Chondrocyte (in vitro differentiated cells): ENCODE measurements around the gene CCL7. TPM values are rescaled to one million over a fixed set of nuclear protein-coding genes. Genes with fewer than 3 reads are reported as not detected.
"Not testable (repeated sequence)": the region's sequence is repeated elsewhere in the genome, so short reads cannot be mapped to it uniquely, and the experiment has no call there.

ENCODE experiments used
- DNase-seq: peaks from one replicate; pipeline ENCODE4 v3.0.0; 2021; ENCODE audit warnings: mixed read lengths, low spot score
- H3K27ac Mint-ChIP-seq: one replicate; pipeline ENCODE4 v1.8.0; 2021; ENCODE audit warnings: mild to moderate bottlenecking, moderate library complexity, mixed read lengths; ENCODE audit not compliant: unreplicated experiment
- H3K27me3 Mint-ChIP-seq: 2 replicates; pipeline ENCODE4 v1.8.0; 2021; ENCODE audit warnings: low read depth, mixed read lengths
- H3K36me3 Mint-ChIP-seq: 2 replicates; pipeline ENCODE4 v1.8.0; 2021; ENCODE audit warnings: low read depth, mixed read lengths
- H3K4me1 Mint-ChIP-seq: 2 replicates; pipeline ENCODE4 v1.8.0; 2021; ENCODE audit warnings: low read depth, mild to moderate bottlenecking, mixed read lengths
- H3K4me3 Mint-ChIP-seq: one replicate; pipeline ENCODE4 v1.8.0; 2021; ENCODE audit warnings: mild to moderate bottlenecking, moderate library complexity, mixed read lengths; ENCODE audit not compliant: unreplicated experiment
- H3K9me3 Mint-ChIP-seq: 2 replicates; pipeline ENCODE4 v1.8.0; 2021; ENCODE audit warnings: low read depth, mixed read lengths
- total RNA-seq: library from RNA; stranded (reverse); gene quantifications from 3 replicates; pipeline ENCODE4 v1.2.1, GENCODE V29; 2021
- TF ChIP-seq, protein P1 (sequence below): fragments of 200-600 bp; sonication (generic); IDR thresholded peaks from 2 replicates; pipeline ENCODE4 v1.5.0; 2021; ENCODE audit warnings: antibody characterized with exemption, mild to moderate bottlenecking, moderate library complexity

Gene CCL7
- total RNA-seq, 1 donor from 2014 or later: not detected

DNA sequence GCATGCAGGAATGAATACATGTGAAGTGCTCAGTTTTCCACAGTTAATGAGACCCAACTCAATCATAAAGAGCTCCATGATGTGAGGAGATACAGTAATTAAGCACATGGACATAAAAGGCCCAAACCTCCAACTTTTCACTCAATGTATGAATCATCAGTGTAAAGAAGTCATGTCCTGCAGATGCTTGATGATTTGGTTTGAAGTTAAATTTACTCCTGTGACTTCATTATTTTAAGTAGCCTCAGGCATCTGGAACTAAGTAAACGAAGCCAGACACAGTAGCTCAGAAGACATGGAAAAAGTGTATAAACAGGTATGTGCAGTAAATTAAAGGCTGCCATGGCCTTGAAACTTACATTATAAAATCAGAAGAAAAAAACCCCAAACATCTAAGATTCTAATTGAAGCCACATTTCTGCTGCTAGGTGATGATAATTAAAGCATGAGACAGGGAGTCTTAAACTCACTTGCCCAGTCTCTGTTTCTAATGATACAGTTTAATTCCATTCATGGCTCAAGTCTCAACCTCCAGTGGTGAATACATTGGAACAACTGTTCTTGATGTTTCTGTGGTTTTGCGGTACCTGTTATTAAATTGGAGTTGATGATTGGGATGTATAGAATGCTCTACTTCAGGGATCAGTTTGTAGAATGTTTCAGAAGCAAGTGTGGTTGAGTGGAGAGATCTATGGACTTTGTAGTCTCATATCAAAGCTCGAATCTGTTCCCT is 43.8 kb upstream of the CCL7 start:
- H3K4me3 Mint-ChIP-seq: no peak overlapping the region
- DNase-seq: no peak

GRCh38 chr17:34226744-34227034 is 43.3 kb upstream of the CCL7 start:
- Mint-ChIP-seq H3K9me3 (peaks cover 22% of the 10 kb centered on the region), H3K4me1 (peaks cover 5% of the 10 kb centered on the region), H3K36me3 (peaks cover 6% of the 10 kb centered on the region), H3K27me3 (peaks cover 3% of the 10 kb centered on the region), H3K4me3 (no peak overlapping the region), H3K27ac (no peak overlapping the region)
- TF ChIP-seq, protein P1, sequence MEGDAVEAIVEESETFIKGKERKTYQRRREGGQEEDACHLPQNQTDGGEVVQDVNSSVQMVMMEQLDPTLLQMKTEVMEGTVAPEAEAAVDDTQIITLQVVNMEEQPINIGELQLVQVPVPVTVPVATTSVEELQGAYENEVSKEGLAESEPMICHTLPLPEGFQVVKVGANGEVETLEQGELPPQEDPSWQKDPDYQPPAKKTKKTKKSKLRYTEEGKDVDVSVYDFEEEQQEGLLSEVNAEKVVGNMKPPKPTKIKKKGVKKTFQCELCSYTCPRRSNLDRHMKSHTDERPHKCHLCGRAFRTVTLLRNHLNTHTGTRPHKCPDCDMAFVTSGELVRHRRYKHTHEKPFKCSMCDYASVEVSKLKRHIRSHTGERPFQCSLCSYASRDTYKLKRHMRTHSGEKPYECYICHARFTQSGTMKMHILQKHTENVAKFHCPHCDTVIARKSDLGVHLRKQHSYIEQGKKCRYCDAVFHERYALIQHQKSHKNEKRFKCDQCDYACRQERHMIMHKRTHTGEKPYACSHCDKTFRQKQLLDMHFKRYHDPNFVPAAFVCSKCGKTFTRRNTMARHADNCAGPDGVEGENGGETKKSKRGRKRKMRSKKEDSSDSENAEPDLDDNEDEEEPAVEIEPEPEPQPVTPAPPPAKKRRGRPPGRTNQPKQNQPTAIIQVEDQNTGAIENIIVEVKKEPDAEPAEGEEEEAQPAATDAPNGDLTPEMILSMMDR: no peak
- no peak for DNase-seq

More for the DNA sequence above, 43.8 kb upstream of the CCL7 start:
- peaks cover 5% of the 10 kb centered on the region for H3K4me1 Mint-ChIP-seq
- H3K27ac Mint-ChIP-seq: no peak overlapping the region
- TF ChIP-seq, protein P1: no peak
- H3K27me3 Mint-ChIP-seq: peaks cover 8% of the 10 kb centered on the region
- H3K36me3 Mint-ChIP-seq: peaks cover 6% of the 10 kb centered on the region
- H3K9me3 Mint-ChIP-seq: peaks cover 21% of the 10 kb centered on the region

DNA sequence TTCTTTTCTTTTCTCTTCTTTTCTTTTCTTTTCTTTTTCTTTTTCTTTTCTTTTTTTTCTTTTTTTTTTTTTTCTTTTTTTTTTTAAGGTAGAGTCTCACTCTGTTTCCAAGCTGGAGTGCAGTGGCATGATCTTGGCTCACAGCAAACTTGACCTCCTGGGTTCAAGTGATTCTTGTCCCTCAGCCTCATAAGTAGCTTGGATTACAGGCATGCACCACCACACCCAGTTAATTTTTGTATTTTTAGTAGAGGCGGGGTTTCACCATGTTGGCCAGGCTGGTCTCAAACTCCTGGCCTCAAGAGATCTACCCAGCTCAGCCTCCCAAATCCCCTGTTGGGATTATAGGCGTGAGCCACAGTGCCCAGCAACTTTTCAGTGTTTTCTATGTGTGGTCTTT is 42.7 kb upstream of the CCL7 start:
- not testable (repeated sequence) for DNase-seq, H3K4me3 Mint-ChIP-seq, H3K27me3 Mint-ChIP-seq, H3K27ac Mint-ChIP-seq, H3K4me1 Mint-ChIP-seq, H3K36me3 Mint-ChIP-seq
- H3K9me3 Mint-ChIP-seq: peaks cover 22% of the 10 kb centered on the region

DNA sequence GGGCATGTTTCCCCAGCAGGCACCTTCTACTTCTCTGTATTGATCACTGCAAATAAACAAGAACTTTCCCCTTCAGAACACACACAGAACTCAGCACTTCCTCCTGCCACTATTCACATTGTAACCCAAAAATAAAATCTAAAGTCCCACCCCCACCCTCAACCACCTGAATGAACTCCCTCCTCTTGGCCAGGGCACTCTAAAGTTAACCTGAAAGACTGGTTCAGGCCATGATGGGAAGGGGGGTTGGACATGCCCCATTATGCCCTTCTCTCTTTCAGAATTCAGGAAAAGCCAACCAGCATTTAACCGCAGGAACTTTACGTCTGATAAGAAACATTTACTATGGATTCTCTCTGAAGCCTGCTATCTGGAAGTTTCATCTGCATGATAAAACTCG is 42.3 kb upstream of the CCL7 start:
- H3K36me3 Mint-ChIP-seq: peaks cover 6% of the 10 kb centered on the region
- DNase-seq: no peak
- H3K4me3 Mint-ChIP-seq: no peak overlapping the region
- peaks cover 22% of the 10 kb centered on the region for H3K9me3 Mint-ChIP-seq
- no peak overlapping the region for H3K27ac Mint-ChIP-seq
- peaks cover 2% of the 10 kb centered on the region for H3K27me3 Mint-ChIP-seq
- peaks cover 5% of the 10 kb centered on the region for H3K4me1 Mint-ChIP-seq
- TF ChIP-seq, protein P1: no peak

GRCh38 chr17:34228781-34229180 is 41.2 kb upstream of the CCL7 start:
- Mint-ChIP-seq H3K4me1 (peaks cover 5% of the 10 kb centered on the region), H3K27ac (no peak overlapping the region), H3K9me3 (peaks cover 22% of the 10 kb centered on the region), H3K36me3 (peaks cover 6% of the 10 kb centered on the region), H3K27me3 (peaks cover 2% of the 10 kb centered on the region), H3K4me3 (no peak overlapping the region)
- DNase-seq: no peak
- TF ChIP-seq, protein P1: no peak

GRCh38 chr17:34230342-34230741 is 39.7 kb upstream of the CCL7 start:
- TF ChIP-seq, protein P1: no peak
- peaks cover 22% of the 10 kb centered on the region for H3K9me3 Mint-ChIP-seq
- peaks cover 12% of the 10 kb centered on the region for H3K4me1 Mint-ChIP-seq
- no peak overlapping the region for H3K4me3 Mint-ChIP-seq
- no peak overlapping the region for H3K27ac Mint-ChIP-seq
- DNase-seq: no peak
- H3K27me3 Mint-ChIP-seq: no peaks in the 10 kb centered on the region
- peaks cover 6% of the 10 kb centered on the region for H3K36me3 Mint-ChIP-seq
